ENCODE data around the gene PRIM1.

PRIM1 gene

GRCh38 chr12:56722832-56723231 is 29.3 kb downstream of the PRIM1 start:
- ATAC-seq, result no peak
- TF ChIP-seq SNAI2 (CRISPR knock-in tag; IDR thresholded peaks at IDR 0.05), result no peak
- TF ChIP-seq ARNTL (CRISPR knock-in tag; IDR thresholded peaks at IDR 0.05; ENCODE audit: borderline replicate concordance, low read depth), result no peak
- TF ChIP-seq TSHZ2 (CRISPR knock-in tag; IDR thresholded peaks at IDR 0.05), result no peak
- TF ChIP-seq RARB (CRISPR knock-in tag; IDR thresholded peaks at IDR 0.05), result no peak
- TF ChIP-seq PATZ1 (CRISPR knock-in tag; IDR thresholded peaks at IDR 0.05; ENCODE audit: borderline replicate concordance), result no peak
- TF ChIP-seq CSRNP3 (CRISPR knock-in tag; IDR thresholded peaks at IDR 0.05), result no peak
- TF ChIP-seq POU6F1 (CRISPR knock-in tag; IDR thresholded peaks at IDR 0.05; ENCODE audit: borderline replicate concordance, low read depth), result no peak
- no peak for TF ChIP-seq OSR1 (CRISPR knock-in tag; IDR thresholded peaks at IDR 0.05)
- no peak for TF ChIP-seq ZFP30 (CRISPR knock-in tag; IDR thresholded peaks at IDR 0.05)
- no peak for TF ChIP-seq GLIS3 (CRISPR knock-in tag; IDR thresholded peaks at IDR 0.05)

- no peak for ATAC-seq
- TF ChIP-seq ZFP3 (CRISPR knock-in tag; IDR thresholded peaks at IDR 0.05), result no peak
These were observed 30.4 kb downstream of the PRIM1 start for GRCh38 chr12:56721721-56722120.

- no peak for ATAC-seq
- TF ChIP-seq ZNF70 (CRISPR knock-in tag; IDR thresholded peaks at IDR 0.05) (no peak), ZFP3 (CRISPR knock-in tag; IDR thresholded peaks at IDR 0.05) (no peak), BACH2 (CRISPR knock-in tag; IDR thresholded peaks at IDR 0.05; ENCODE audit: borderline replicate concordance) (no peak), ARNTL (CRISPR knock-in tag; IDR thresholded peaks at IDR 0.05; ENCODE audit: borderline replicate concordance, low read depth) (no peak)
These were observed 30.9 kb downstream of the PRIM1 start for GRCh38 chr12:56721216-56721615.

DNA sequence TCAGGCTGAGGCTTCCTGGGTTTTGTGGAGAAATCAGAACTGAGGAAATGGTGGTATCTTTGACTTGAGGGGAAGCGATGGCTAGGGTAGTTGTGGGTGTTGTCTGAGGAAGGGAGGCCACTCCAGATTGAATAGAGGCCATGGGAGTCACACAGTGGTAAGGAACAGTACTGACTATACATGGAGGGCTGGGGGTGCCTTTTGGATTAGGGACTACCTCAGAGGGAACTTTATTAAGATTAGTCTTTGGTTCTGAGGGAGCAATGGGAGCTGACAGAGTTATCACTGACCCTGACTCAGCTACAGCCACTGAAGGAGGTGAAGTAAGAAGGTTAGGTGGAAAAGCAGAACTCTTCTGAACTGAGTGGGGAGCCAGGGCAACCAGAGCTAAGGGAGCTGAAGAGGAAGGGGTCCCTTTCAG is 31.4 kb downstream of the PRIM1 start:
- ATAC-seq, result no peak
- TF ChIP-seq PATZ1 (CRISPR knock-in tag; IDR thresholded peaks at IDR 0.05; ENCODE audit: borderline replicate concordance), result no peak
- no peak for TF ChIP-seq POU6F1 (CRISPR knock-in tag; IDR thresholded peaks at IDR 0.05; ENCODE audit: borderline replicate concordance, low read depth)
- TF ChIP-seq PPARA (CRISPR knock-in tag; IDR thresholded peaks at IDR 0.05; ENCODE audit: borderline replicate concordance), result no peak
- no peak for TF ChIP-seq GLIS3 (CRISPR knock-in tag; IDR thresholded peaks at IDR 0.05)
- no peak for TF ChIP-seq SNAI2 (CRISPR knock-in tag; IDR thresholded peaks at IDR 0.05)
- no peak for TF ChIP-seq TCF4 (CRISPR knock-in tag; IDR thresholded peaks at IDR 0.05; ENCODE audit: borderline replicate concordance)
- no peak for TF ChIP-seq TOX (CRISPR knock-in tag; IDR thresholded peaks at IDR 0.05; ENCODE audit: borderline replicate concordance)
- TF ChIP-seq CSDC2 (CRISPR knock-in tag; IDR thresholded peaks at IDR 0.05), result no peak
- no peak for TF ChIP-seq RARB (CRISPR knock-in tag; IDR thresholded peaks at IDR 0.05)
- no peak for TF ChIP-seq ISL1 (CRISPR knock-in tag; IDR thresholded peaks at IDR 0.05)
- TF ChIP-seq ZFP3 (CRISPR knock-in tag; IDR thresholded peaks at IDR 0.05), result no peak
- TF ChIP-seq BACH2 (CRISPR knock-in tag; IDR thresholded peaks at IDR 0.05; ENCODE audit: borderline replicate concordance), result no peak
- TF ChIP-seq TSHZ2 (CRISPR knock-in tag; IDR thresholded peaks at IDR 0.05), result no peak
- TF ChIP-seq CSRNP3 (CRISPR knock-in tag; IDR thresholded peaks at IDR 0.05), result no peak
- no peak for TF ChIP-seq ZNF70 (CRISPR knock-in tag; IDR thresholded peaks at IDR 0.05)
